Fibroblast of pulmonary artery (primary cell): ENCODE results near the gene LYPD6.

Source experiments
- DNase-seq: peaks from one replicate; pipeline ENCODE4 v3.0.0-alpha.2; 2010; ENCODE audit warnings: low read depth
- H3K4me3 ChIP-seq: replicated peaks from 2 replicates; pipeline ENCODE4 v1.5.1; 2011; ENCODE audit warnings: low read depth, mild to moderate bottlenecking, control low read depth, low read length, moderate library complexity
- TF ChIP-seq, protein P1 (sequence below): IDR thresholded peaks from 2 replicates; pipeline ENCODE4 v1.5.1; 2011; ENCODE audit warnings: mild to moderate bottlenecking, control low read depth, low read length, inconsistent platforms; ENCODE audit errors: missing control alignments

Gene LYPD6

DNA sequence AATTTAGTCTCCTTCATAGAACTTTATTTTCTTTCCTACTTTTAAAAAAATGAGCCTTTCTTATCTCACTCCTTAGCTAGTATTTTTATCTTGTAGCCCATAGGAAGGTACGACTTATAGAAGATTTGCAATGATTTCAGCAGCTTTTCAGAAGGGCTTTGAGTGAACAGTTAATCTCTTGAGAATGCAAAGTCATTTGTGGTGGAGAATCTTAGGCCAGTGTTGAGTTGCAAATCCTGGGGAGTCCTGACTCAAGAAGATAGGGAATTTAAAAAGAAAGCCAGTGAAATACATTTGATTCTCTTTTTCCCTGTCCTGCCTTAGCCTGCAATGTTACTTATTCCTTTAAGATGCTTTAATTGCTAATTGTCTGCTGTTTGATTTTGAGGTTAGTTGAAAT lies 33.6 kb downstream of the LYPD6 start:
- no peak for DNase-seq

GRCh38 chr2:149364839-149365238 lies 34.5 kb downstream of the LYPD6 start:
- no peak for DNase-seq
- TF ChIP-seq, protein P1, sequence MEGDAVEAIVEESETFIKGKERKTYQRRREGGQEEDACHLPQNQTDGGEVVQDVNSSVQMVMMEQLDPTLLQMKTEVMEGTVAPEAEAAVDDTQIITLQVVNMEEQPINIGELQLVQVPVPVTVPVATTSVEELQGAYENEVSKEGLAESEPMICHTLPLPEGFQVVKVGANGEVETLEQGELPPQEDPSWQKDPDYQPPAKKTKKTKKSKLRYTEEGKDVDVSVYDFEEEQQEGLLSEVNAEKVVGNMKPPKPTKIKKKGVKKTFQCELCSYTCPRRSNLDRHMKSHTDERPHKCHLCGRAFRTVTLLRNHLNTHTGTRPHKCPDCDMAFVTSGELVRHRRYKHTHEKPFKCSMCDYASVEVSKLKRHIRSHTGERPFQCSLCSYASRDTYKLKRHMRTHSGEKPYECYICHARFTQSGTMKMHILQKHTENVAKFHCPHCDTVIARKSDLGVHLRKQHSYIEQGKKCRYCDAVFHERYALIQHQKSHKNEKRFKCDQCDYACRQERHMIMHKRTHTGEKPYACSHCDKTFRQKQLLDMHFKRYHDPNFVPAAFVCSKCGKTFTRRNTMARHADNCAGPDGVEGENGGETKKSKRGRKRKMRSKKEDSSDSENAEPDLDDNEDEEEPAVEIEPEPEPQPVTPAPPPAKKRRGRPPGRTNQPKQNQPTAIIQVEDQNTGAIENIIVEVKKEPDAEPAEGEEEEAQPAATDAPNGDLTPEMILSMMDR, result no peak
- H3K4me3 ChIP-seq, result no peak overlapping the region

More for the DNA sequence above, 33.6 kb downstream of the LYPD6 start:
- no peak overlapping the region for H3K4me3 ChIP-seq
- TF ChIP-seq, protein P1, result no peak

DNA sequence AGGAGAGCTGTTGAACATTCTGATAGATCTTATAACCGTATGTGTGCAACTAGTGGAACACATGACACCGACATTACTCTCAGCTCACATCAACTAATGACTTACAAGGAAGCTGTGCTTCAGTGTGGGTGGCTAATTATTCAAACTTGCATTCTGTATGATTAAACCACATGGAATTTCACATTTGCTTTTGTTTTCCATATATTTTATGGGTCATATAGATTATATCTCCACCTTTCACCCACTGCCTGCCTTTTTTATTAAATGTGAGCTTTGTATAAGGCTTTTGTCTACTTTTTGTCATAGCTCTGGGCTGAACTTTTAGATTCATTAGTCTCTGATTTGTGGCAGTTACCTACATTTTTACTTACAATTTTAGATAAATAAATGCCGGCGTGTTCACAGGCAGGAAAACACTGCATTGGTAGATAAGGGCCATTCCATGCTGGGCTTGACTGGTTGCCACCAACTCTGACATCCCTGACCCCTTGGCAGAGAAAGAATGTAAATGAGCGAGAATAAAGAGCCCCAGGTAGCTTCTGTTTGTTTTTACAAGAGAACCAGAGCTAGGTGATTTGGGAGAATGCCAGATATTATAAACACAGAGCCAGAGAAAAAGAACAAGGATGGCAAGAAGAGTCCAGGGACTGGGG lies 35.7 kb downstream of the LYPD6 start:
- DNase-seq, result no peak
- TF ChIP-seq, protein P1, result no peak
- no peak overlapping the region for H3K4me3 ChIP-seq

GRCh38 chr2:149370061-149370775 lies 39.8 kb downstream of the LYPD6 start:
- no peak overlapping the region for H3K4me3 ChIP-seq
- no peak for DNase-seq
- TF ChIP-seq, protein P1, result no peak

- TF ChIP-seq, protein P1, result no peak
- no peak overlapping the region for H3K4me3 ChIP-seq
- DNase-seq, result no peak
Measured at GRCh38 chr2:149371476-149371875, 41.1 kb downstream of the LYPD6 start.

- peak; percentile 8 for DNase-seq
- TF ChIP-seq, protein P1, result no peak
- no peak overlapping the region for H3K4me3 ChIP-seq
Measured at GRCh38 chr2:149375801-149376361, 45.5 kb downstream of the LYPD6 start.
